Mesendoderm (in vitro differentiated cells): ENCODE data around the gene AGAP1.

Experiments
- DNase-seq: peaks from one replicate; pipeline ENCODE4 v3.0.0; 2013
- H2AK5ac ChIP-seq: 2 replicates; pipeline ENCODE4 v1.6.1; 2013; ENCODE audit warnings: low read length, inconsistent platforms
- H2BK120ac ChIP-seq: 2 replicates; pipeline ENCODE4 v1.6.1; 2013; ENCODE audit warnings: low read depth, mild to moderate bottlenecking, low read length, moderate library complexity, mixed read lengths
- H2BK15ac ChIP-seq: replicated peaks from 2 replicates; pipeline ENCODE4 v1.6.1; 2013; ENCODE audit warnings: low read depth, mild to moderate bottlenecking, moderate library complexity
- H2BK5ac ChIP-seq: 2 replicates; pipeline ENCODE4 v1.6.1; 2013; ENCODE audit warnings: low read length, inconsistent platforms
- H3K18ac ChIP-seq: 2 replicates; pipeline ENCODE4 v1.6.1; 2013; ENCODE audit warnings: mild to moderate bottlenecking, low read length, mixed read lengths
- H3K23ac ChIP-seq: one replicate; pipeline ENCODE4 v1.6.1; 2013; ENCODE audit warnings: low read length
- H3K27ac ChIP-seq: 2 replicates; pipeline ENCODE4 v1.5.1; 2013; ENCODE audit warnings: low read depth, mild to moderate bottlenecking, inconsistent platforms, low read length, moderate library complexity
- H3K27me3 ChIP-seq: 2 replicates; pipeline ENCODE4 v1.6.1; 2013; ENCODE audit warnings: low read length, control low read depth, mild to moderate bottlenecking, inconsistent platforms; ENCODE audit not compliant: insufficient read depth, poor library complexity
- H3K36me3 ChIP-seq: 2 replicates; pipeline ENCODE4 v1.6.1; 2013; ENCODE audit warnings: low read length, inconsistent platforms; ENCODE audit not compliant: control insufficient read depth, insufficient read depth
- H3K4ac ChIP-seq: one replicate; pipeline ENCODE4 v1.6.1; 2013; ENCODE audit warnings: low read depth, mild to moderate bottlenecking, low read length, moderate library complexity
- H3K4me1 ChIP-seq: 2 replicates; pipeline ENCODE4 v1.6.1; 2013; ENCODE audit warnings: low read depth, low read length, inconsistent platforms; ENCODE audit not compliant: control insufficient read depth
- H3K4me2 ChIP-seq: 2 replicates; pipeline ENCODE4 v1.6.1; 2013; ENCODE audit warnings: low read length
- H3K4me3 ChIP-seq: 2 replicates; pipeline ENCODE4 v1.5.1; 2013; ENCODE audit warnings: mild to moderate bottlenecking, low read length
- H3K56ac ChIP-seq: one replicate; pipeline ENCODE4 v1.6.1; 2013; ENCODE audit warnings: low read length
- H3K79me1 ChIP-seq: 2 replicates; pipeline ENCODE4 v1.6.1; 2013; ENCODE audit warnings: low read length, inconsistent platforms
- H3K79me2 ChIP-seq: 2 replicates; pipeline ENCODE4 v1.6.1; 2013; ENCODE audit warnings: mild to moderate bottlenecking, low read length; ENCODE audit not compliant: control insufficient read depth, insufficient read depth
- H3K9ac ChIP-seq: 2 replicates; pipeline ENCODE4 v1.6.1; 2013; ENCODE audit warnings: low read length, inconsistent platforms
- H4K5ac ChIP-seq: one replicate; pipeline ENCODE4 v1.6.1; 2013; ENCODE audit warnings: low read length
- H4K8ac ChIP-seq: one replicate; pipeline ENCODE4 v1.6.1; 2013; ENCODE audit warnings: low read depth, mild to moderate bottlenecking, control low read depth, low read length, moderate library complexity
- WGBS: extraction: QIAGEN DNeasy Blood & Tissue Kit; methylation state at CpG from one replicate; pipeline ENCODE4 v1.1.7; 2013; ENCODE audit warnings: low lambda C conversion rate, missing lambda C conversion rate; ENCODE audit not compliant: insufficient coverage; ENCODE audit errors: extremely low coverage; 5-methylcytosine and 5-hydroxymethylcytosine counted together

Gene AGAP1

GRCh38 chr2:235820571-235820970, 326.7 kb downstream of the AGAP1 start:
- no peaks in the 10 kb centered on the region for H3K79me2 ChIP-seq
- H3K18ac ChIP-seq: no peak overlapping the region
- no peak overlapping the region for H3K4me3 ChIP-seq
- H3K4me1 ChIP-seq: no peaks in the 10 kb centered on the region
- H3K36me3 ChIP-seq: no peaks in the 10 kb centered on the region
- H3K56ac ChIP-seq: no peak overlapping the region
- H2BK120ac ChIP-seq: no peak overlapping the region
- H3K4me2 ChIP-seq: no peak overlapping the region
- no CpG with 5 or more reads among the region's 2 CpGs for whole genome bisulfite sequencing
- H2BK5ac ChIP-seq: no peak overlapping the region
- H4K8ac ChIP-seq: no peak overlapping the region
- no peaks in the 10 kb centered on the region for H3K27me3 ChIP-seq
- no peak for DNase-seq
- no peak overlapping the region for H2BK15ac ChIP-seq
- no peak overlapping the region for H3K27ac ChIP-seq
- H2AK5ac ChIP-seq: no peak overlapping the region
- H3K23ac ChIP-seq: no peak overlapping the region
- H3K79me1 ChIP-seq: no peaks in the 10 kb centered on the region
- H3K4ac ChIP-seq: no peak overlapping the region
- no peak overlapping the region for H4K5ac ChIP-seq
- no peak overlapping the region for H3K9ac ChIP-seq

DNA sequence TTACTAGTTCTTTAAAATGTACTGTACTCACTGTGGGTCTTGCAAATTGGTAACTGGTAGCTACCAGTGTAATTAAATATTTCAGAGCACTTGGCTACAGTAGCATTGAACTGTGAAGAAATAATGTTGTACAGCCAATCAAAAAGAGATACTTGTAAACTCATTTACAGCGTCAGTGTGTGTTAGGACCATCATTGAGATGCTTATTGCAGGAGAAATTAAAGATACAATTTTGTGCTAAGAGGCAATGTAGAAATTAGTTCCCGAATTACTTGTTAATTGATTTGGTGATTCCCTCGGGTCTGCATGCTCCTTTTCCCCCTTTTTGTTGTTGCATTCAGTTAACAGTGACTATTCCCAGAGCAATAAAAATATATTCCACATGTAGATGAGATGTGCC, 330.5 kb downstream of the AGAP1 start:
- H4K8ac ChIP-seq: no peak overlapping the region
- DNase-seq: no peak
- no peak overlapping the region for H2BK5ac ChIP-seq
- no peaks in the 10 kb centered on the region for H3K4me1 ChIP-seq
- H2AK5ac ChIP-seq: no peak overlapping the region
- H3K27me3 ChIP-seq: no peaks in the 10 kb centered on the region
- H3K4me3 ChIP-seq: no peak overlapping the region
- no CpG with 5 or more reads among the region's 3 CpGs for WGBS
- no peak overlapping the region for H3K4ac ChIP-seq
- no peaks in the 10 kb centered on the region for H3K79me2 ChIP-seq
- no peak overlapping the region for H2BK120ac ChIP-seq
- no peak overlapping the region for H4K5ac ChIP-seq
- no peaks in the 10 kb centered on the region for H3K79me1 ChIP-seq
- no peak overlapping the region for H3K56ac ChIP-seq
- H3K27ac ChIP-seq: no peak overlapping the region
- no peak overlapping the region for H3K9ac ChIP-seq
- H3K23ac ChIP-seq: no peak overlapping the region
- H3K4me2 ChIP-seq: no peak overlapping the region
- H3K36me3 ChIP-seq: no peaks in the 10 kb centered on the region
- H2BK15ac ChIP-seq: no peak overlapping the region
- H3K18ac ChIP-seq: no peak overlapping the region

GRCh38 chr2:235825946-235826345, 332.1 kb downstream of the AGAP1 start:
- Histone ChIP-seq H3K27ac (no peak overlapping the region), H3K4ac (no peak overlapping the region), H2BK5ac (no peak overlapping the region), H2AK5ac (no peak overlapping the region), H3K36me3 (no peaks in the 10 kb centered on the region), H3K27me3 (no peaks in the 10 kb centered on the region), H2BK15ac (no peak overlapping the region), H3K23ac (no peak overlapping the region), H3K56ac (no peak overlapping the region), H3K4me2 (no peak overlapping the region), H3K79me2 (no peaks in the 10 kb centered on the region), H4K5ac (no peak overlapping the region), H3K4me1 (no peaks in the 10 kb centered on the region), H3K4me3 (no peak overlapping the region), H4K8ac (no peak overlapping the region), H3K18ac (no peak overlapping the region), H2BK120ac (no peak overlapping the region), H3K9ac (no peak overlapping the region), H3K79me1 (no peaks in the 10 kb centered on the region)
- WGBS: no CpG with 5 or more reads among the region's 6 CpGs
- no peak for DNase-seq

GRCh38 chr2:235826826-235827225, 333.0 kb downstream of the AGAP1 start:
- Histone ChIP-seq H3K18ac (no peak overlapping the region), H3K9ac (no peak overlapping the region), H3K23ac (no peak overlapping the region), H4K5ac (no peak overlapping the region), H3K27ac (no peak overlapping the region), H3K36me3 (no peaks in the 10 kb centered on the region), H3K4me2 (no peak overlapping the region), H2BK5ac (no peak overlapping the region), H3K4ac (no peak overlapping the region), H3K27me3 (no peaks in the 10 kb centered on the region), H3K79me1 (no peaks in the 10 kb centered on the region), H3K79me2 (no peaks in the 10 kb centered on the region), H3K4me3 (no peak overlapping the region), H2BK15ac (no peak overlapping the region), H4K8ac (no peak overlapping the region), H3K56ac (no peak overlapping the region), H3K4me1 (no peaks in the 10 kb centered on the region), H2AK5ac (no peak overlapping the region), H2BK120ac (no peak overlapping the region)
- no CpG with 5 or more reads among the region's 9 CpGs for WGBS
- no peak for DNase-seq

DNA sequence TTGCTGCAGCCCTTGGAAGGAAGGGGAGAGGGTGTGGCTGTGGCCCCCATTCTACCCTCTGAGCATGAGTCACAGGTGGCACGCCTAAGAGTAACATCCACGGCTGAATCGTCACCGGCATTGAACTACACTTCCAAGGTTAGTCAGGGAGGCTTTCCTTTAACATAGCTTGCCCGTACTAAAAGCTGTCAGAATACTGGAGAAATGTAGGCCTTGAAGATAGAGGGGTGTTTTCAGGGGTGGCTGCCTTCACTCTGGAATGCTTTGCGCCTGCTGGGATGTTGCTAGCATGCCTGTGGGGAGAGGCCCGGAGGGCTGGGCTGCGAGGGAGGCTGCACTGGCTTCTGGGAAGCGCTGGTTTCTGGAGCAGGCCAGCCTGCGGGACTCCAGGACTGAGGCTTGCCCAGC, 333.7 kb downstream of the AGAP1 start:
- no CpG with 5 or more reads among the region's 10 CpGs for WGBS
- no peaks in the 10 kb centered on the region for H3K36me3 ChIP-seq
- H3K4me1 ChIP-seq: no peaks in the 10 kb centered on the region
- H3K18ac ChIP-seq: no peak overlapping the region
- H4K5ac ChIP-seq: no peak overlapping the region
- DNase-seq: peak; percentile 26
- no peak overlapping the region for H4K8ac ChIP-seq
- no peak overlapping the region for H3K27ac ChIP-seq
- H3K56ac ChIP-seq: no peak overlapping the region
- no peaks in the 10 kb centered on the region for H3K27me3 ChIP-seq
- no peak overlapping the region for H3K9ac ChIP-seq
- H3K79me1 ChIP-seq: no peaks in the 10 kb centered on the region
- H3K4me3 ChIP-seq: no peak overlapping the region
- no peak overlapping the region for H3K23ac ChIP-seq
- H2BK120ac ChIP-seq: no peak overlapping the region
- H2BK15ac ChIP-seq: no peak overlapping the region
- no peaks in the 10 kb centered on the region for H3K79me2 ChIP-seq
- H2AK5ac ChIP-seq: no peak overlapping the region
- H3K4me2 ChIP-seq: no peak overlapping the region
- no peak overlapping the region for H2BK5ac ChIP-seq
- H3K4ac ChIP-seq: no peak overlapping the region

DNA sequence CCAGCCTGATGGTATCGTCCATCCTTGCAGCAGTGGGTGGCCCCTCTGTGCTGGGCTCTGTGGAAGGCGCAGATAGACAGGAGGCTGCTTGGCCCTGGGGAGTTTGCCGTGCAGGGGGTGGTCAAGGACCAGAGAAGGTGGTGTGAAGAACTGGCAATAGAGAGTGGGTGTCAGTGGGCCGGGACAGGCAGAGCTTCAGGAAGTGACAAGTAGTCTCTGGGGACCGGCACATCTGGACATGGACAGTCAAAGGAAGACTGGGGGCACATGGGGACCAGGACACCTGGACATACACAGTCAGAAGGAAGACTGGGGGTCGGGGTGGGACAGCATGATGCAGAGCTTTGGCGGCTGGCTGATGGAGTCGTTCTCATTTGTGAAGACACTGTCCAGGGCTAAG, 335.9 kb downstream of the AGAP1 start:
- Histone ChIP-seq H3K79me1 (no peaks in the 10 kb centered on the region), H3K27ac (no peak overlapping the region), H3K4me3 (no peak overlapping the region), H3K18ac (no peak overlapping the region), H3K36me3 (no peaks in the 10 kb centered on the region), H4K8ac (no peak overlapping the region), H3K56ac (no peak overlapping the region), H2BK5ac (no peak overlapping the region), H3K79me2 (no peaks in the 10 kb centered on the region), H3K9ac (no peak overlapping the region), H2BK120ac (no peak overlapping the region), H3K27me3 (no peaks in the 10 kb centered on the region), H2AK5ac (no peak overlapping the region), H3K4me2 (no peak overlapping the region), H2BK15ac (no peak overlapping the region), H3K4me1 (no peaks in the 10 kb centered on the region), H3K4ac (no peak overlapping the region), H4K5ac (no peak overlapping the region), H3K23ac (no peak overlapping the region)
- WGBS: no CpG with 5 or more reads among the region's 8 CpGs
- no peak for DNase-seq
